ENCODE data around the gene PTGER1.

PTGER1 gene

GRCh38 chr19:14475251-14476073 is at the start of gene PTGER1:
Gene PTGER1, minus strand, starts transcription at chr19:14475354. Its CDS starts 1,034 bp downstream, at chr19:14474320.
- H3K4me3 ChIP-seq (ENCODE audit: low read length): peak within 1 kb of the TSS; percentile 16; the same call in 1 of the 2 replicates
- DNase-seq (ENCODE audit: low read depth): no peak
- TF ChIP-seq CTCF (conservative IDR thresholded peaks at IDR 0.05; ENCODE audit: low read length): peak; percentile 41

- no peak for TF ChIP-seq CTCF (conservative IDR thresholded peaks at IDR 0.05; ENCODE audit: low read length)
- H3K4me3 ChIP-seq (ENCODE audit: low read length): no peak overlapping the region
- no peak for DNase-seq (ENCODE audit: low read depth)
Observed at GRCh38 chr19:14520543-14520942, 45.4 kb upstream of the PTGER1 start.

GRCh38 chr19:14519860-14520407 is 44.8 kb upstream of the PTGER1 start:
- H3K4me3 ChIP-seq (ENCODE audit: low read length): no peak overlapping the region
- DNase-seq (ENCODE audit: low read depth): peak; percentile 75
- TF ChIP-seq CTCF (conservative IDR thresholded peaks at IDR 0.05; ENCODE audit: low read length): no peak

- H3K4me3 ChIP-seq (ENCODE audit: low read length): no peak overlapping the region
- DNase-seq (ENCODE audit: low read depth): no peak
- TF ChIP-seq CTCF (conservative IDR thresholded peaks at IDR 0.05; ENCODE audit: low read length): no peak
Observed at GRCh38 chr19:14519245-14519859, 44.2 kb upstream of the PTGER1 start.

- peak within 1 kb of the TSS; percentile 95 for H3K4me3 ChIP-seq (ENCODE audit: low read length)
- no peak for TF ChIP-seq CTCF (conservative IDR thresholded peaks at IDR 0.05; ENCODE audit: low read length)
- DNase-seq (ENCODE audit: low read depth): peak; percentile 82
Observed at GRCh38 chr19:14517840-14518505, 42.8 kb upstream of the PTGER1 start, which contains the start of gene DNAJB1. Gene DNAJB1, minus strand, starts transcription at chr19:14518397. Its CDS starts 48 bp downstream, at chr19:14518349.

GRCh38 chr19:14517446-14517839 is 42.3 kb upstream of the PTGER1 start:
- peak; percentile 35 for DNase-seq (ENCODE audit: low read depth)

More at GRCh38 chr19:14517446-14517839, 42.3 kb upstream of the PTGER1 start:
- H3K4me3 ChIP-seq (ENCODE audit: low read length): peak overlapping the region; percentile 95
- TF ChIP-seq CTCF (conservative IDR thresholded peaks at IDR 0.05; ENCODE audit: low read length): no peak

All from AG10803 (cell line).